Mucosa of descending colon (tissue), 3 donors: ENCODE measurements around the gene ZNF385C. TPM values are rescaled to one million over a fixed set of nuclear protein-coding genes. Genes with fewer than 3 reads are reported as not detected.
A peak's percentile ranks its signal among the peaks of the same experiment; 100 is the strongest.

ENCODE experiments used
- ATAC-seq: fragments of 200-7000 bp; cut with Tn5 transposase; one replicate; pipeline ENCODE4 v1.9.1; 2020; ENCODE audit warnings: mild to moderate bottlenecking, moderate library complexity
- DNase-seq, 3 donors: peaks; one replicate each; pipeline ENCODE4 v3.0.0-alpha.2; 2020
- H3K36me3 ChIP-seq: fragments of 200-600 bp; one replicate; pipeline ENCODE4 v1.8.0; 2021; ENCODE audit warnings: low read depth, mild to moderate bottlenecking
- H3K4me1 ChIP-seq: fragments of 200-600 bp; one replicate; pipeline ENCODE4 v1.8.0; 2021; ENCODE audit warnings: low read depth, mild to moderate bottlenecking
- H3K4me3 ChIP-seq: fragments of 200-600 bp; one replicate; pipeline ENCODE4 v1.8.0; 2021; ENCODE audit warnings: mild to moderate bottlenecking
- H3K9me3 ChIP-seq: fragments of 200-600 bp; one replicate; pipeline ENCODE4 v1.8.0; 2021; ENCODE audit warnings: mild to moderate bottlenecking
- intact Hi-C, 2 donors: fragments of 100-400 bp; cut with DNase I in 1 of 2; cut with micrococcal nuclease in 1 of 2; formaldehyde crosslinking; loops; one replicate each; pipeline versions ENCODE4 v1.11.0 to v1.11.1; 2022; cut with DNase I, micrococcal nuclease
- total RNA-seq, 3 donors: library from RNA; stranded (reverse); fragmentation: NEBNext Ultra II Directional in 2 of 3; extraction: Animal tissue kit (Norgen Biotek cat#: 25700) in 2 of 3; gene quantifications; one replicate each; pipeline versions ENCODE4 v1.2.1 to v1.2.4, GENCODE V29; 2021 to 2023
- TF ChIP-seq, protein P1 (sequence below): fragments of 200-600 bp; IDR thresholded peaks from one replicate; pipeline ENCODE4 v1.8.0; 2022; ENCODE audit warnings: antibody characterized with exemption, mild to moderate bottlenecking
- donor health status: DM: no; HTN: no; CAD: no; lungs with moderate emphysema.
- donor health status: DM: no; HTN: no; CAD: no.
- donor health status: DM: no; HTN: yes; CAD: no.

ZNF385C gene
- total RNA-seq, 3 donors from 2014 or later = 0.41 to 0.96 (median 0.58) TPM

DNA sequence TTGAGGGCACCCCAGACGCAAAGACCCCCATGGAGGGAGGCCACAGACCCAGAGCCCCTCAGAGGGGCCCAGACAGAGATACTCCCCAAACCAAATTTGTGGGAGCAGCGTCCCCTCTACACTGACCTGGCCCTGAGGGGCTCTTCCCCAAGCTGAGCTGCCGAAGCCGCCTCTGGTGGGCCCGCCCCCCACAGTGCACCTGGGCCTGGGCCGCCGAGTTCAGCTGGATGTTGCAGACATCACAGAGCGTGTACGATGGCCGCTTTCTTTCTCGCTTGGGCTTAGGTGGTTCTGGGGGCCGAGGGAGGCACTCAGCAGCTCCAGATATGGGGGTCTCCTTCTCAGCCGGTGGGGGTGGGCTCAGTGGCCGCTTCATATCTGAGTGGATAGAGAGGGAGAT lies 35.6 kb downstream of the ZNF385C start:
- no peaks in the 10 kb centered on the region for H3K9me3 ChIP-seq
- H3K4me1 ChIP-seq = peaks cover 7% of the 10 kb centered on the region
- no peaks in the 10 kb centered on the region for H3K36me3 ChIP-seq
- no peak for DNase-seq
- no peak overlapping the region for H3K4me3 ChIP-seq
- TF ChIP-seq, protein P1, sequence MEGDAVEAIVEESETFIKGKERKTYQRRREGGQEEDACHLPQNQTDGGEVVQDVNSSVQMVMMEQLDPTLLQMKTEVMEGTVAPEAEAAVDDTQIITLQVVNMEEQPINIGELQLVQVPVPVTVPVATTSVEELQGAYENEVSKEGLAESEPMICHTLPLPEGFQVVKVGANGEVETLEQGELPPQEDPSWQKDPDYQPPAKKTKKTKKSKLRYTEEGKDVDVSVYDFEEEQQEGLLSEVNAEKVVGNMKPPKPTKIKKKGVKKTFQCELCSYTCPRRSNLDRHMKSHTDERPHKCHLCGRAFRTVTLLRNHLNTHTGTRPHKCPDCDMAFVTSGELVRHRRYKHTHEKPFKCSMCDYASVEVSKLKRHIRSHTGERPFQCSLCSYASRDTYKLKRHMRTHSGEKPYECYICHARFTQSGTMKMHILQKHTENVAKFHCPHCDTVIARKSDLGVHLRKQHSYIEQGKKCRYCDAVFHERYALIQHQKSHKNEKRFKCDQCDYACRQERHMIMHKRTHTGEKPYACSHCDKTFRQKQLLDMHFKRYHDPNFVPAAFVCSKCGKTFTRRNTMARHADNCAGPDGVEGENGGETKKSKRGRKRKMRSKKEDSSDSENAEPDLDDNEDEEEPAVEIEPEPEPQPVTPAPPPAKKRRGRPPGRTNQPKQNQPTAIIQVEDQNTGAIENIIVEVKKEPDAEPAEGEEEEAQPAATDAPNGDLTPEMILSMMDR = no peak
- intact Hi-C loops = no loop called here
- ATAC-seq = no peak

DNA sequence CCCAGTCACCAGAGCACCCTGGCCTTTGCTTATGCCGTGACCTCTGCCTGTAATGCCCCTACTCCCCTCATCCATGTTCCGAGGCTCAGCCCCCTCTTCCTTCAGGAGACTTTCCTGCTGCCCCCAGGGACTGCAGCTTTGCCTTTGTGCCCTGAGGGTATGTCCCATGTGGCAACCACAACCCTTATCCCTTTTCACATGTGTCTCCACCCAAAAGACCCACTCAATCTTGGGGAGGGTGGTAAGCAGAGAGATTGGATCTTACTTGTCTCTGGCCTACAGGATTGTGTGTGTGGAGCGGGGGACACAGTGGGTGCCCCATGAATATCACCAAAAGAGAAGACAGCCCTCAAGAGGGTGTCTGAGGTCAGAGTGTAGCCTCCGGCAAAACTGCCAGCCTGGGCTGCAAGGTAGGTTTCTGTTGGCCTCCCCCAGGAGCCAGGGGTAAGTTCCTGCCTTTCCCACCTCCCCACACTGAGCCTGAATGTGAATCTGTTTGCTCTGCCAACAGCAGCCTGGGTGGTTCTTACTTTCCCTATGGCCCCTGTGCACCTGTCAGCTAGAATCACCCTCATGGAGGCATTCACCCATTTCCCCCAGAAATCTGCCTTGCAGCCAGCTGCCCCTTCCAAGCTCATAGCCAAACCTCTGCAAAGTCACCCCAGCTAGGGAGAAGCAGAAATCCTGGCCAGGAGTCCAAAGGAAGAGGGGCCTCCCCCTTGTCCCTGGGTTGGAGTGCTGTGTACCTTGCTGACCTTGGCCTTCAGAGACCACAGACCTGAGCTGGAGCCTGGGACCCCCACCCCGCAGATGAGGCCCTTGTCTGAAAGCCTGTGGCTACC lies 36.4 kb downstream of the ZNF385C start:
- no peak overlapping the region for H3K4me3 ChIP-seq
- DNase-seq (no peak), ATAC-seq (no peak)
- no peaks in the 10 kb centered on the region for H3K4me1 ChIP-seq
- H3K9me3 ChIP-seq = no peaks in the 10 kb centered on the region
- intact Hi-C loops = no loop called here
- no peaks in the 10 kb centered on the region for H3K36me3 ChIP-seq
- TF ChIP-seq, protein P1 = no peak

- Histone ChIP-seq H3K36me3 (no peaks in the 10 kb centered on the region), H3K9me3 (no peaks in the 10 kb centered on the region), H3K4me1 (no peaks in the 10 kb centered on the region), H3K4me3 (no peak overlapping the region)
- intact Hi-C loops = no loop called here
- TF ChIP-seq, protein P1 = no peak
- ATAC-seq = peak; percentile 88
- peak in 2 of 3 donors; percentile 50 to 51 for DNase-seq
Observed at GRCh38 chr17:42060231-42060630, 38.0 kb downstream of the ZNF385C start.

DNA sequence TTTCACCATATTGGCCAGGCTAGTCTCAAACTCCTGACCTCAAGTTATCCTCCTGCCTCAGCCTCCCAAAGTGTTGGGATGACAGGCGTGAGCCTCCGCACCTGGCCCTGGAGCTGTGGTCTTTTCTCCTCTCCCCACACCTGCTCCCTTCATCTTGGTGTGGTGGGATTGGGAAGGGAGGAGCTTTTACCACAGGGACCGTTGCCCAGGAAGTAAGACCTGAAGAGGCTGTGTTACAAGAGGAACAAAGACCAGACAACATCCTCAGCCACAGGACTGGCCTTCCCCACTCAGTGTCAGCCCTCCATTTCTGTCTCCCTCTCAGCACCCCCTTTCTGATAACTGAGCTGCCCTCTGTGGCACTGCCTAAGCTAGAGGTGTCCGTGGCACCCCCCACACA lies 38.5 kb downstream of the ZNF385C start:
- ATAC-seq (no peak), DNase-seq (no peak)
- Histone ChIP-seq H3K36me3 (no peaks in the 10 kb centered on the region), H3K4me3 (no peak overlapping the region), H3K4me1 (no peaks in the 10 kb centered on the region), H3K9me3 (no peaks in the 10 kb centered on the region)
- intact Hi-C loops = no loop called here
- TF ChIP-seq, protein P1 = no peak

- DNase-seq (no peak), ATAC-seq (no peak)
- no peaks in the 10 kb centered on the region for H3K4me1 ChIP-seq
- TF ChIP-seq, protein P1 = no peak
- no peaks in the 10 kb centered on the region for H3K9me3 ChIP-seq
- H3K4me3 ChIP-seq = no peak overlapping the region
- no peaks in the 10 kb centered on the region for H3K36me3 ChIP-seq
- intact Hi-C loops = no loop called here
Observed at GRCh38 chr17:42058063-42058462, 40.2 kb downstream of the ZNF385C start.
